Right lobe of liver (tissue), 6 donors: Measurements from ENCODE around the gene CDH13. TPM values are rescaled to one million over a fixed set of nuclear protein-coding genes. Genes with fewer than 3 reads are reported as not detected.

Source experiments
- ATAC-seq, 4 donors: fragments of 200-7000 bp; cut with Tn5 transposase; one replicate each; pipeline ENCODE4 v1.9.1; 2020; ENCODE audit warnings: mild to moderate bottlenecking in 4 of 4, moderate library complexity in 4 of 4
- DNase-seq, 3 donors: peaks; one replicate each; pipeline ENCODE4 v3.0.0-alpha.2; 2020
- H3K27ac ChIP-seq, 3 donors: fragments of 200-600 bp; one replicate each; pipeline ENCODE4 v1.8.0; 2022
- H3K27me3 ChIP-seq, 2 donors: fragments of 200-600 bp; one replicate each; pipeline ENCODE4 v1.8.0; 2022
- H3K36me3 ChIP-seq, 4 donors: fragments of 200-600 bp; sonication (generic) in 1 of 4; one replicate each; pipeline versions ENCODE4 v1.5.1 to v1.8.0; 2017 to 2022; ENCODE audit warnings: control low read depth in 1 of 4
- H3K4me1 ChIP-seq, 4 donors: fragments of 200-600 bp; sonication (generic) in 1 of 4; one replicate each; pipeline versions ENCODE4 v1.5.1 to v1.8.0; 2017 to 2022; ENCODE audit warnings: control low read depth in 1 of 4
- H3K4me3 ChIP-seq, 3 donors: fragments of 200-600 bp; one replicate each; pipeline ENCODE4 v1.8.0; 2022
- H3K9me3 ChIP-seq, 4 donors: fragments of 200-600 bp; sonication (generic) in 1 of 4; one replicate each; pipeline versions ENCODE4 v1.5.1 to v1.8.0; 2017 to 2022; ENCODE audit warnings: control low read depth in 1 of 4
- CTCF ChIP-seq, 4 donors: fragments of 200-600 bp in 3 of 4; fragments of 450-650 bp in 1 of 4; IDR thresholded peaks; one replicate each; pipeline versions ENCODE4 v1.5.1 to v1.8.0; 2016 to 2022; ENCODE audit warnings: antibody characterized with exemption in 4 of 4, mild to moderate bottlenecking in 2 of 4
- POLR2A ChIP-seq: fragments of 450-650 bp; IDR thresholded peaks from one replicate; pipeline ENCODE4 v1.6.1; 2017; ENCODE audit warnings: antibody characterized with exemption, mild to moderate bottlenecking
- WGBS: methylation state at CpG from one replicate; pipeline ENCODE4 v1.1.6; 2018; ENCODE audit warnings: low coverage, low lambda C conversion rate; ENCODE audit not compliant: insufficient coverage; ENCODE audit errors: missing lambda C conversion rate; 5-methylcytosine and 5-hydroxymethylcytosine counted together
- intact Hi-C, 2 donors: fragments of 100-400 bp; cut with DNase I; formaldehyde crosslinking; loops; one replicate each; pipeline versions ENCODE4 v1.11.2 to v1.14.1; 2022
- total RNA-seq, 6 experiments: library from RNA; depleted of rRNA in 2 of 6; stranded (reverse); fragments of >200 nt in 2 of 6; fragmentation: NEBNext Ultra II Directional in 3 of 6; extraction: Animal tissue kit (Norgen Biotek cat#: 25700) in 3 of 6; gene quantifications; one replicate each; pipeline versions ENCODE4 v1.1.0 to v1.2.4, GENCODE V29; 2016 to 2023
- donor health status: DM: no; HTN: yes; CAD: no.
- donor health status: DM: no; HTN: no; CAD: no.
- donor health status: DM: no; HTN: no; CAD: no.
- donor health status: DM: no; HTN: yes; CAD: no.
- donor health status: DM: no; HTN: yes; CAD: no.

CDH13 gene
- total RNA-seq, 6 experiments from 2014 or later: 0.13 to 4.6 (median 0.49) TPM

- ATAC-seq: no peak
- TF ChIP-seq POLR2A (no peak), CTCF (IDR thresholded peaks at IDR 0.05) (no peak)
Observed at GRCh38 chr16:83705856-83706255, 1079.1 kb downstream of the CDH13 start.

GRCh38 chr16:83706394-83706793 is 1079.6 kb downstream of the CDH13 start:
- intact Hi-C loops: no loop called here
- no peak overlapping the region for H3K4me3 ChIP-seq
- no peaks in the 10 kb centered on the region for H3K9me3 ChIP-seq
- no peaks in the 10 kb centered on the region for H3K27me3 ChIP-seq
- WGBS: 67% methylated on average over 4 of the region's 4 CpGs
- no peak overlapping the region for H3K27ac ChIP-seq
- no peak for DNase-seq
- H3K4me1 ChIP-seq: no peaks in the 10 kb centered on the region
- no peaks in the 10 kb centered on the region for H3K36me3 ChIP-seq
- no peak for TF ChIP-seq POLR2A
- no peak for TF ChIP-seq CTCF (IDR thresholded peaks at IDR 0.05)
- ATAC-seq: no peak

More at GRCh38 chr16:83705856-83706255, 1079.1 kb downstream of the CDH13 start:
- WGBS: 59% methylated on average over 3 of the region's 4 CpGs
- DNase-seq: no peak
- Histone ChIP-seq H3K4me1 (no peaks in the 10 kb centered on the region), H3K27ac (no peak overlapping the region), H3K36me3 (no peaks in the 10 kb centered on the region), H3K4me3 (no peak overlapping the region), H3K27me3 (no peaks in the 10 kb centered on the region), H3K9me3 (no peaks in the 10 kb centered on the region)
- intact Hi-C loops: no loop called here

- no peak overlapping the region for H3K27ac ChIP-seq
- TF ChIP-seq POLR2A (no peak), CTCF (IDR thresholded peaks at IDR 0.05) (no peak)
- H3K4me3 ChIP-seq: no peak overlapping the region
- ATAC-seq (no peak), DNase-seq (no peak)
- WGBS: 45% methylated on average over 2 of the region's 3 CpGs
- H3K27me3 ChIP-seq: no peaks in the 10 kb centered on the region
- H3K4me1 ChIP-seq: no peaks in the 10 kb centered on the region
- intact Hi-C loops: no loop called here
- H3K9me3 ChIP-seq: no peaks in the 10 kb centered on the region
- H3K36me3 ChIP-seq: no peaks in the 10 kb centered on the region
Observed at GRCh38 chr16:83711069-83711468, 1084.3 kb downstream of the CDH13 start.

GRCh38 chr16:83713597-83713996 is 1086.8 kb downstream of the CDH13 start:
- 21% methylated on average over 3 of the region's 4 CpGs for WGBS
- no peaks in the 10 kb centered on the region for H3K4me1 ChIP-seq
- no peaks in the 10 kb centered on the region for H3K36me3 ChIP-seq
- no peaks in the 10 kb centered on the region for H3K27me3 ChIP-seq
- ATAC-seq: no peak
- intact Hi-C loops: no loop called here
- H3K9me3 ChIP-seq: no peaks in the 10 kb centered on the region
- no peak for DNase-seq
- no peak overlapping the region for H3K27ac ChIP-seq
- H3K4me3 ChIP-seq: no peak overlapping the region
- TF ChIP-seq CTCF (IDR thresholded peaks at IDR 0.05) (no peak), POLR2A (no peak)

- ATAC-seq (no peak), DNase-seq (no peak)
- Histone ChIP-seq H3K9me3 (no peaks in the 10 kb centered on the region), H3K4me3 (no peak overlapping the region), H3K27me3 (no peaks in the 10 kb centered on the region), H3K4me1 (no peaks in the 10 kb centered on the region), H3K27ac (no peak overlapping the region), H3K36me3 (no peaks in the 10 kb centered on the region)
- TF ChIP-seq POLR2A (no peak), CTCF (IDR thresholded peaks at IDR 0.05) (no peak)
- intact Hi-C loops: no loop called here
- WGBS: 87% methylated on average over 4 of the region's 4 CpGs
Observed at GRCh38 chr16:83714286-83714685, 1087.5 kb downstream of the CDH13 start.
